Upper lobe of left lung (tissue), 4 donors: ENCODE data around the gene VPS13D.

ENCODE experiments used
- CTCF ChIP-seq, 6 experiments: fragments of 450-650 bp in 4 of 6; fragments of 200-600 bp in 2 of 6; sonication (generic) in 2 of 6; IDR thresholded peaks; one replicate each; pipeline ENCODE4 v1.5.1; 2016 to 2019; ENCODE audit warnings: antibody characterized with exemption in 6 of 6
- EP300 ChIP-seq, 4 donors: sonication (generic); formaldehyde crosslinking; IDR thresholded peaks; one replicate each; pipeline ENCODE4 v1.5.1; 2017; ENCODE audit warnings: antibody characterized with exemption in 4 of 4, control low read depth in 2 of 4
- POLR2A ChIP-seq, 4 donors: fragments of 450-650 bp; IDR thresholded peaks; one replicate each; pipeline ENCODE4 v1.5.1; 2016 to 2017; ENCODE audit warnings: antibody characterized with exemption in 4 of 4, mild to moderate bottlenecking in 2 of 4
- POLR2AphosphoS5 ChIP-seq, 2 donors: sonication (generic); formaldehyde crosslinking; IDR thresholded peaks; one replicate each; pipeline ENCODE4 v1.5.1; 2017; ENCODE audit warnings: antibody characterized with exemption in 2 of 2

- TF ChIP-seq CTCF (IDR thresholded peaks at IDR 0.05): no peak
- TF ChIP-seq POLR2AphosphoS5 (IDR thresholded peaks at IDR 0.05): no peak
- no peak for TF ChIP-seq POLR2A (IDR thresholded peaks at IDR 0.05)
- no peak for TF ChIP-seq EP300 (IDR thresholded peaks at IDR 0.05)
Measured at GRCh38 chr1:12537294-12537693, 307.5 kb downstream of the VPS13D start.
